ENCODE data around the gene PBX3. TPM values are rescaled to one million over a fixed set of nuclear protein-coding genes. Genes with fewer than 3 reads are reported as not detected.

PBX3 gene
- total RNA-seq, 1 experiment from 2014 or later: 46.0 TPM

DNA sequence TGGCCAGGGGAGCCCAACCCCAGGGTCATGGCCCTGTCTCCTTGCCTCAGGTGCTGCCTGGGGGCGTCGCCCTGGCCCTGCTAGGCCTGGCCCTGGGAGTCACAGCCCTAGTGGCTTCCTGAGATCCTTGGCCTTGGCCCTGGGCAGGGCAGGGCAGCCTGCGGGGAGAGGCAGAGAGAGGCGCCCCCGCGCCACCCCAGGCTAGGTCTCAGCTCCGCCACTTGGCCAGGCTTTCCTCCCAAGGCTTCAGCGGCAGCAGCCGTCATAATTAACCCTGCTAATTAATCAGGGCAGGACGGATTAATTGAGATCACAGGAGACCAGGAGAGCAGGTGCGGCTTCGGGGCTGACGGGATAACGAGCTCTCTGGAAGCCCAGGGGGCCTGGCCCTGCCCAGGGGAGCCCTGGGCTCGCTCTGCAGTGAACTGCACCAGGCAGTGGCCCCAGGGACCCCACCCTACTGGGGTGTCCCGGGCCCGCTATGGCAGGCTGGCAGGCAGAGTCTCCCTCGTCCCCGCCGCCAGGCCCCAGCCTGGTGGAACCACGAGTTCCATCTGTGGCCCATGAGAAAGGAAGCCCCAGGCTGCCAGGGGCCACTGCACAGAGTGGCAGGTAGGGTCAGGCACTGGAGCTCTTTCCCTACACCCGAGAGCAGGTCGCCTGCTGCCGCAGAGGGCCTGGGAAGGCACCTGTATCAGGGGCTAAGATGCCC lies 269.6 kb downstream of the PBX3 start:
- H3K23me2 ChIP-seq (ENCODE audit: insufficient read length, low read depth, low read length, poor library complexity, severe bottlenecking): no peaks in the 10 kb centered on the region
- no peak overlapping the region for H3K27ac ChIP-seq (ENCODE audit: insufficient read length, low read depth, low read length)
- no peak overlapping the region for H3T11ph ChIP-seq (ENCODE audit: low read length)
- H3K79me1 ChIP-seq (ENCODE audit: insufficient read depth, low read depth, low read length, poor library complexity, severe bottlenecking): no peaks in the 10 kb centered on the region
- H3K4ac ChIP-seq (ENCODE audit: low read depth, low read length): no peak overlapping the region
- H3K4me1 ChIP-seq (ENCODE audit: insufficient read depth, low read length): no peaks in the 10 kb centered on the region
- no peak overlapping the region; the same call in 1 of the 2 replicates for H3K14ac ChIP-seq (ENCODE audit: insufficient read depth, low read length)
- Mint-ChIP-seq H3K4me3 (no peak overlapping the region), H3K9me3 (peaks cover 0 to 3% of the 10 kb centered on the region in 2 experiments; a peak in 4 of 5 replicates), H3K27ac (no peak overlapping the region), H3K36me3 (ENCODE audit: insufficient read depth in 1 of 3, low read depth in 3 of 3) (no peaks in the 10 kb centered on the region), H3K27me3 (ENCODE audit: low read depth) (no peaks in the 10 kb centered on the region; the same call in 1 of the 2 replicates), H3K4me1 (peaks cover 7 to 13% of the 10 kb centered on the region in 2 experiments; a peak in 2 of 4 replicates)
- no peak overlapping the region for H2BK5ac ChIP-seq (ENCODE audit: insufficient read length, low read length)
- H3K18ac ChIP-seq (ENCODE audit: insufficient read length, low read depth, low read length): no peak overlapping the region
- H2BK120ac ChIP-seq (ENCODE audit: low read depth, low read length, poor library complexity, severe bottlenecking): no peak overlapping the region
- no CpG with 5 or more reads among the region's 24 CpGs for WGBS (ENCODE audit: extremely low coverage, insufficient read length, low lambda C conversion rate)
- H2BK12ac ChIP-seq (ENCODE audit: insufficient read length, low read depth, low read length): no peak overlapping the region
- no peak overlapping the region for H2AK5ac ChIP-seq (ENCODE audit: insufficient read length, low read length)
- no peaks in the 10 kb centered on the region for H3K9me3 ChIP-seq (ENCODE audit: control insufficient read depth, low read depth, low read length)
- H3K23ac ChIP-seq (ENCODE audit: insufficient read length, low read depth, low read length): no peak overlapping the region
- no peak overlapping the region for H4K5ac ChIP-seq (ENCODE audit: insufficient read length, low read depth, low read length)
- H3K56ac ChIP-seq (ENCODE audit: insufficient read length, low read depth, low read length): no peak overlapping the region
- no peak overlapping the region for H2BK20ac ChIP-seq (ENCODE audit: low read depth, low read length, poor library complexity, severe bottlenecking)
- H3K4me2 ChIP-seq (ENCODE audit: insufficient read depth, insufficient read length, low read length): no peak overlapping the region
- H3K27me3 ChIP-seq (ENCODE audit: insufficient read depth, low read length): no peaks in the 10 kb centered on the region
- no peak overlapping the region for H4K91ac ChIP-seq (ENCODE audit: insufficient read length, low read depth, low read length)
- H2BK15ac ChIP-seq (ENCODE audit: low read depth, low read length): no peak overlapping the region
- no peak overlapping the region for H4K8ac ChIP-seq (replicated peaks; ENCODE audit: insufficient read length, low read depth, low read length)
- no peak overlapping the region for H2AFZ ChIP-seq (ENCODE audit: low read length)
- TF ChIP-seq, protein P1, sequence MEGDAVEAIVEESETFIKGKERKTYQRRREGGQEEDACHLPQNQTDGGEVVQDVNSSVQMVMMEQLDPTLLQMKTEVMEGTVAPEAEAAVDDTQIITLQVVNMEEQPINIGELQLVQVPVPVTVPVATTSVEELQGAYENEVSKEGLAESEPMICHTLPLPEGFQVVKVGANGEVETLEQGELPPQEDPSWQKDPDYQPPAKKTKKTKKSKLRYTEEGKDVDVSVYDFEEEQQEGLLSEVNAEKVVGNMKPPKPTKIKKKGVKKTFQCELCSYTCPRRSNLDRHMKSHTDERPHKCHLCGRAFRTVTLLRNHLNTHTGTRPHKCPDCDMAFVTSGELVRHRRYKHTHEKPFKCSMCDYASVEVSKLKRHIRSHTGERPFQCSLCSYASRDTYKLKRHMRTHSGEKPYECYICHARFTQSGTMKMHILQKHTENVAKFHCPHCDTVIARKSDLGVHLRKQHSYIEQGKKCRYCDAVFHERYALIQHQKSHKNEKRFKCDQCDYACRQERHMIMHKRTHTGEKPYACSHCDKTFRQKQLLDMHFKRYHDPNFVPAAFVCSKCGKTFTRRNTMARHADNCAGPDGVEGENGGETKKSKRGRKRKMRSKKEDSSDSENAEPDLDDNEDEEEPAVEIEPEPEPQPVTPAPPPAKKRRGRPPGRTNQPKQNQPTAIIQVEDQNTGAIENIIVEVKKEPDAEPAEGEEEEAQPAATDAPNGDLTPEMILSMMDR (conservative IDR thresholded peaks at IDR 0.05): no peak
- no peaks in the 10 kb centered on the region for H4K20me1 ChIP-seq (ENCODE audit: control insufficient read depth, insufficient read depth, insufficient read length)
- DNase-seq: no peak
- no peaks in the 10 kb centered on the region for H3K79me2 ChIP-seq (ENCODE audit: insufficient read depth, low read length)
- H3K9ac ChIP-seq (ENCODE audit: extremely low read depth, insufficient read length, low read length): no peak overlapping the region

Other genes with a start within 250 kb of the PBX3 start
- 86.4 and 97.0 TPM in 2 replicates for gene MAPKAP1, start 40.2 kb upstream of the PBX3 start, total RNA-seq (2021)